ENCODE data around the gene HARS1. TPM values are rescaled to one million over a fixed set of nuclear protein-coding genes. Genes with fewer than 3 reads are reported as not detected.

Gene HARS1
- polyA plus RNA-seq, 1 experiment, result 76.3 TPM

DNA sequence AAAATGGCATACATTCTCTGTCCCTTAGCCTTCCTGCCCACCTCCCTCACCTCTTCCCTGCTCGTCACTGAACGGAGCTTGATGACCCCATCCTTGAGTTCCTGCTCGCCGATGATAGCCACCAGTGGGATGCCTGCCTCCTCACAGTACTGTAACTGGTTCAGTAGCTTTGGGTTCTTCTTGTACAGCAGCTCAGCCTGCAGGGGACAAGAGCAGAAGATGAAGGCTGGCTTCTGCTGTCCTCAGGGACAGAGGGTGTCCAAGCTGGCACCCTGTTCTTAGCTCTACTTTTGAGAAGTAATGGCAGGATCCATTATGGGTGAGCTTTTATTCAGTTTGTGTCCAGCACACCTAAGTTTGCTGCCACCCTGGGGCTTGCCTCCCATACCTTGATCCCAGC, 16.5 kb downstream of the HARS1 start:
- H3K27me3 ChIP-seq (ENCODE audit: control insufficient read depth, insufficient read depth, low read length), result no peaks in the 10 kb centered on the region
- ChIA-PET POLR2A (no interaction called here), CTCF (interaction anchor here (1.1 to 2.1 kb wide), 4 partner anchors 10 to 16 kb away, joined by 3 to 7 read pairs (median 5); partner anchors contain the start of genes HARS1, HARS2 and WDR55)

DNA sequence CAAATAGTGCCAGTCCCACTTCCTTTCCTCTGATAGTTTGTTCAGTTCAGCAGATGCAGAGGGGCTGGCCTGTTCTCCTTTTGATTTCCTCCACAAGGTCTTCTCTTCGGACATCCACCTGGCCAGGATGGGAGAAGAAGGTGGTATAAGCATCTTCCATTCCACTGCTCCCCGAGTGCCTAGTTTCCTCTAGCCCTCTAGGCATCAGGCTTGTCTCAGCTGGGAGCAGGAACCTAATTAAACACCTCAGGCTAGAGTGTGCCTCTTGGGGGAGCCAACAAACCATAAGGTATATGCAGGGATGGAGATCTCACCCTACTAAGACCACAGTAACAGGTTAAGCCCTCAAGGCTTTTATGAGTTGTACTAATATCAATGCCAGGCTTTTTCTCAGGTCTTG, 17.0 kb downstream of the HARS1 start:
- ChIA-PET CTCF (interaction anchor here (1.1 to 2.1 kb wide), 4 partner anchors 9 to 16 kb away, joined by 3 to 7 read pairs (median 5); partner anchors contain the start of genes HARS1, HARS2 and WDR55), POLR2A (no interaction called here)
- H3K27me3 ChIP-seq (ENCODE audit: control insufficient read depth, insufficient read depth, low read length), result no peaks in the 10 kb centered on the region
- no peak overlapping the region for H3K4me3 ChIP-seq (ENCODE audit: low read depth, low read length)
- TF ChIP-seq, protein P1, sequence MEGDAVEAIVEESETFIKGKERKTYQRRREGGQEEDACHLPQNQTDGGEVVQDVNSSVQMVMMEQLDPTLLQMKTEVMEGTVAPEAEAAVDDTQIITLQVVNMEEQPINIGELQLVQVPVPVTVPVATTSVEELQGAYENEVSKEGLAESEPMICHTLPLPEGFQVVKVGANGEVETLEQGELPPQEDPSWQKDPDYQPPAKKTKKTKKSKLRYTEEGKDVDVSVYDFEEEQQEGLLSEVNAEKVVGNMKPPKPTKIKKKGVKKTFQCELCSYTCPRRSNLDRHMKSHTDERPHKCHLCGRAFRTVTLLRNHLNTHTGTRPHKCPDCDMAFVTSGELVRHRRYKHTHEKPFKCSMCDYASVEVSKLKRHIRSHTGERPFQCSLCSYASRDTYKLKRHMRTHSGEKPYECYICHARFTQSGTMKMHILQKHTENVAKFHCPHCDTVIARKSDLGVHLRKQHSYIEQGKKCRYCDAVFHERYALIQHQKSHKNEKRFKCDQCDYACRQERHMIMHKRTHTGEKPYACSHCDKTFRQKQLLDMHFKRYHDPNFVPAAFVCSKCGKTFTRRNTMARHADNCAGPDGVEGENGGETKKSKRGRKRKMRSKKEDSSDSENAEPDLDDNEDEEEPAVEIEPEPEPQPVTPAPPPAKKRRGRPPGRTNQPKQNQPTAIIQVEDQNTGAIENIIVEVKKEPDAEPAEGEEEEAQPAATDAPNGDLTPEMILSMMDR (IDR thresholded peaks at IDR 0.05; ENCODE audit: insufficient read depth, low read depth, low read length), result no peak
- H3K36me3 ChIP-seq (ENCODE audit: control insufficient read depth, insufficient read depth, low read length), result peaks cover 35% of the 10 kb centered on the region
- no peak for DNase-seq (ENCODE audit: low read depth)

More for the DNA sequence above, 16.5 kb downstream of the HARS1 start:
- Histone ChIP-seq H3K36me3 (ENCODE audit: control insufficient read depth, insufficient read depth, low read length) (peaks cover 33% of the 10 kb centered on the region), H3K4me3 (ENCODE audit: low read depth, low read length) (no peak overlapping the region)
- TF ChIP-seq, protein P1 (IDR thresholded peaks at IDR 0.05; ENCODE audit: insufficient read depth, low read depth, low read length), result no peak
- no peak for DNase-seq (ENCODE audit: low read depth)

DNA sequence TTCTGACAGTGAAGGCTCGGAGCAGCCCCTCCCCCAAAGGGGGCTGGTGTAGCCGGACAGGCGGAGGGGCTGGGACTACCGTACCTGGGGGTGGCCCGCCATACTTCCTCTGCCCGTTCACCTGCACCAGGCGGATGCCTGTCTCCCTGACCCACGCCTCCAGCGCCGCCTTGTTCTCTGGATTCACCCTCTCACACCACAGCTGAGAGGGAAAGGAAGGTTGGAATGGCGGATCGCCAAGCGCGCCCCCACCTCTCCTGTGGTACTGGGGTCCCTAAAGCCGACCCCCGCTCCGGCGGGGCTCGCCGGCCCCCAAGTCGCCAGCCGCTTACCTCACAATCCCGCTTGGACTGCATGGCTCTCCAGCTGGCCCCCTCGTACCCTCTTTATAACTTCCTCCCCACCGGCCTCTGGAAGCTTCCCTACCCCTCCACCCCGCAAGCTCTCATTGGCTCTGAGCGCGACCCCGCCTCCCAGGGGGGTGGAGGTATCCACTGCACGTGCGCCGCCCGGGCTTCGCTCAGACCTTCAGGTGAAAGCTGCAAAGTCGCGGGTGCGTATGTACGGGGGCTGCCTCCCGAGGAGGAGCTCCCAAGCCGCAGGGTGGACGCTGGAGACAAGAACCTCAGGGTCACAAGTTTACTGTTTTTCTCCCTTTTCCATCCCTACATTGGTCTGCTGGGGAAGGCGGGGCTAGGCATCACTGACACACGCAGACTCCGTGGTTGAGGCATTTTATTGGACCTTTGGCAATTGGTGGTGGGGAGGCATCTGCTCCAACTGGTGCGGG, 17.8 kb downstream of the HARS1 start, which contains the start of gene DND1:
Gene DND1 (minus strand): TSS at position 390 of the 790 bp plus-strand sequence. CDS start 34 bp downstream, at position 356.
- POLR2A ChIA-PET, result no interaction called here
- DNase-seq (ENCODE audit: low read depth), result no peak
- Histone ChIP-seq H3K4me3 (ENCODE audit: low read depth, low read length) (no peak within 1 kb of the TSS), H3K36me3 (ENCODE audit: control insufficient read depth, insufficient read depth, low read length) (peaks cover 43% of the 10 kb centered on the region), H3K27me3 (ENCODE audit: control insufficient read depth, insufficient read depth, low read length) (no peaks in the 10 kb centered on the region)
- CTCF ChIA-PET, result interaction anchor here (2.1 kb wide), 1 partner anchor 8 kb away, joined by 7 read pairs; the partner anchor contains the start of gene WDR55
- TF ChIP-seq, protein P1 (IDR thresholded peaks at IDR 0.05; ENCODE audit: insufficient read depth, low read depth, low read length), result no peak

DNA sequence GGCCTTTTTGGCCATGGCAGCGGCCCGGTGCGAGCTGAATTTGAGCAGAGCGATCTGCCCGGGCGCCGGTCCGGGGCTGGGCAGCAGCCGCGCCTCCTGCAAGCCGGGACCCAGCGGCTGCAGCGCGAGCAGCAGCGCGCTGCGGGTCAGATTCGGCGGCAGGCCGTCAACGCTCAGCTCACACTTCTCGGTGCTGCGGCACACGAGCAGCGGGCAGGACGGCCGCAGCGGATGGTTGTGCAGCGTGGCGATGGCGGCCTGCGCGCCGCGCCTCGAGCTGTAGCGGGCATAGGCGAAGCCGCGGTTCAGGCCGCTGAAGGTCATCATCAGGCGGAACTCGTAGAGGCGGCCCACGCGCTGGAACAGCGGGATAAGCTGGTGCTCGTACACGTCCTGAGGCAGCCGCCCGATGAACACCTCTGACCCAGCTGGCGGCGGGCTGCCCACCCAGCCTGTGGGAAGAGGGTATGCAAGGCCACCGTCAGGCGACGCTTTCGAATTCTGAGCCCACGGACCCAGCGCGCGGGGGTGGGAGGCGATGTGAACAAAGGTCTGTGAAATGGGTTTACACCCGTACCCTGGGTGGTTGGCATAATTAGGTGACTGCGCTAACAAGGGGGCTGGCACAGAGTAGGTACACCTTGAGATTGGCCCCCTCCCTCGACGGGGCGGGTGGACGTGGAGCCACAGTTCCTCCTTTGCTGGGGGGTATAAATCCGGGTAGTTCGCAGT, 18.5 kb downstream of the HARS1 start:
- TF ChIP-seq, protein P1 (IDR thresholded peaks at IDR 0.05; ENCODE audit: insufficient read depth, low read depth, low read length), result no peak
- Histone ChIP-seq H3K36me3 (ENCODE audit: control insufficient read depth, insufficient read depth, low read length) (peaks cover 44% of the 10 kb centered on the region), H3K4me3 (ENCODE audit: low read depth, low read length) (no peak overlapping the region), H3K27me3 (ENCODE audit: control insufficient read depth, insufficient read depth, low read length) (no peaks in the 10 kb centered on the region)
- CTCF ChIA-PET, result no interaction called here
- POLR2A ChIA-PET, result no interaction called here
- DNase-seq (ENCODE audit: low read depth), result no peak

Measured in BJ (cell line).